Activated T-helper 1 cell treated with anti-CD3 and anti-CD28 coated beads, Interleukin-12 subunit alpha, Interleukin-12 subunit beta, Interleukin-2, Interleukin-4 antibody, amounts not matched to agents 30 ng/mL and 10 ng/mL and 1 ng/mL, durations not matched to agents 14 hours and 24 hours and 36 hours (primary cell): ENCODE data around the gene SIPA1. TPM values are rescaled to one million over a fixed set of nuclear protein-coding genes. Genes with fewer than 3 reads are reported as not detected.

Experiments
- DNase-seq: peaks from one replicate; pipeline ENCODE4 v3.0.0; 2021; ENCODE audit warnings: low spot score
- H3K27ac Mint-ChIP-seq: one replicate; pipeline ENCODE4 v1.8.0; 2021; ENCODE audit warnings: mild to moderate bottlenecking, mixed read lengths
- H3K27me3 Mint-ChIP-seq: one replicate; pipeline ENCODE4 v1.8.0; 2022; ENCODE audit warnings: mild to moderate bottlenecking, moderate library complexity, mixed read lengths; ENCODE audit not compliant: insufficient read depth
- H3K36me3 Mint-ChIP-seq: one replicate; pipeline ENCODE4 v1.8.0; 2021; ENCODE audit warnings: low read depth, mixed read lengths
- H3K4me1 Mint-ChIP-seq: one replicate; pipeline ENCODE4 v1.8.0; 2021; ENCODE audit warnings: low read depth, mixed read lengths
- H3K4me3 Mint-ChIP-seq: one replicate; pipeline ENCODE4 v1.8.0; 2021; ENCODE audit warnings: mild to moderate bottlenecking, moderate library complexity, mixed read lengths
- H3K9me3 Mint-ChIP-seq: one replicate; pipeline ENCODE4 v1.8.0; 2021; ENCODE audit warnings: mixed read lengths
- intact Hi-C: fragments of 100-400 bp; cut with micrococcal nuclease; formaldehyde crosslinking; loops from one replicate; pipeline ENCODE4 v1.15.1; 2024
- total RNA-seq: library from RNA; stranded (reverse); gene quantifications from 2 replicates; pipeline ENCODE4 v1.2.3, GENCODE V29; 2022

The SIPA1 gene
- total RNA-seq, 1 donor from 2014 or later: 117 TPM

DNA sequence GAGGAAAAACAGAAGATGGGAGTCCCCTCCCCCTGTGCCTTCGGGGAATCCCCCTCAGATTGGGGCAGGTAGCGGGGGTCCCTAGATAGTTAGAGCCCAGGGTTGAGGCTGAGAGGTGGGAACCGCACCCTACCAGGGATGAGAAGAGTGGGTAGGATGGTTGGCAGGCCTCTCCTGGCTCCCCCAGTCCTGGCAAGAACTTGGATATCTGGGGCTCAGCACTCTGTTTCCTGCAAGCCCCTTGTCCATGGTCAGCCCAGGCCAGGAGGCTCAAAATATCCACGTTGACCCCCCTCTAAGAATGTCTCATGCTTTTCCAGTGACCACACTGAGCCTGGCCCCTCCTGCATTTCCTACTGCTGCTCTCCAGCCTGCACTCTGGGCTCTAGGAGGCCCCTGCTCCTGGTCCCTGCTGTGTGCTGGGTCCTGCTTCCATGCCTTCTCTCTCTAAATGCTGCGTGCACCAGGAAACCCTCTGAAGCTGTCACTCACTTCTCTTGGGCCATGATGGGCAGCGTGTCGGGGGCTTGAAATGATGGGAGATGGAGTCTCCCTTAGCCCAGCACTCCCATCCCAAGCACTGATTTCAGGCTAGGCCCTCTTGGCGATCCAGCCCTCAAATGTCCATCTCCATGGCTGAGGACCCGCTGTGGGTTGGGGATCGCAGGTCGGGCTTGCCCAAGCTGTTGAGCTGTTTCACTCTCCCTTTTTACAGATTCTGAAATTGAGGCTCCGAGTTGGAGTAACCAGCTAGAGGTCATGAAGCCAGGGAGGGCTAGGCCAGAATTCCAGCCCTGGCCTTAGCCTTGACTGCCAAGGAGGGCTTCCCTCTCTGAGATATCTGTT lies 25.9 kb upstream of the SIPA1 start:
- Mint-ChIP-seq H3K36me3 (peaks cover 36% of the 10 kb centered on the region), H3K9me3 (no peaks in the 10 kb centered on the region)
- intact Hi-C loops: loop anchor here (10.0 kb wide), 1 partner anchor 497 kb away; the partner anchor contains the start of genes TM7SF2 and ZNHIT2

DNA sequence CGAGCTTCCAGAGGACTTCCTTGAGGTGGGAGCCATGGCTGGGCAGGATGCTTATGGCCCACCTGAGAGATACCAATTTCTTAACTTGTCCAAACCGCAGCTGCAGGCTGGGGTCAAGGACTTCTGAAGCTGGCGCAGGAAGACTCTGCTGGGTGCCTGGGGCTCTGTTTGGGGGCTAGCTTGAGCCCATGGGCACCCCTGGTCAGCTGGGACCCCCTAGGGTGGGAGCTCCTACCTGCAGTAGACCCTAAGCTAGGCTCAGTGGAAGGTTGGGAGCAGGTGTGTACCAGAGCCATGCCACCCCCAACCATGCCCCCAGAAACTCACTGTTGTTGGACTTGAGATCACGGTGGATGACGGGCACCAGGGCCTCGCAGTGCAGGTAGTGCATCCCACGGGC lies 25.2 kb upstream of the SIPA1 start:
- Mint-ChIP-seq H3K4me3 (peak overlapping the region; percentile 95), H3K4me1 (peaks cover 43% of the 10 kb centered on the region), H3K27ac (peak overlapping the region; percentile 77), H3K9me3 (no peaks in the 10 kb centered on the region), H3K36me3 (peaks cover 34% of the 10 kb centered on the region), H3K27me3 (no peaks in the 10 kb centered on the region)
- intact Hi-C loops: loop anchor here (10.0 kb wide), 1 partner anchor 498 kb away; the partner anchor contains the start of genes TM7SF2 and ZNHIT2
- DNase-seq: no peak

More for the DNA sequence above, 25.9 kb upstream of the SIPA1 start:
- Mint-ChIP-seq H3K27me3 (no peaks in the 10 kb centered on the region), H3K4me1 (peaks cover 43% of the 10 kb centered on the region), H3K4me3 (peak overlapping the region; percentile 95), H3K27ac (peak overlapping the region; percentile 77)
- DNase-seq: no peak

- no peaks in the 10 kb centered on the region for H3K27me3 Mint-ChIP-seq
- peaks cover 43% of the 10 kb centered on the region for H3K4me1 Mint-ChIP-seq
- intact Hi-C loops: loop anchor here (10.0 kb wide), 1 partner anchor 499 kb away; the partner anchor contains the start of genes TM7SF2 and ZNHIT2
- no peaks in the 10 kb centered on the region for H3K9me3 Mint-ChIP-seq
- H3K4me3 Mint-ChIP-seq: peak overlapping the region; percentile 95
- DNase-seq: no peak
- H3K36me3 Mint-ChIP-seq: peaks cover 30% of the 10 kb centered on the region
- peak overlapping the region; percentile 72 for H3K27ac Mint-ChIP-seq
These were observed 24.6 kb upstream of the SIPA1 start for GRCh38 chr11:65613091-65613928.

DNA sequence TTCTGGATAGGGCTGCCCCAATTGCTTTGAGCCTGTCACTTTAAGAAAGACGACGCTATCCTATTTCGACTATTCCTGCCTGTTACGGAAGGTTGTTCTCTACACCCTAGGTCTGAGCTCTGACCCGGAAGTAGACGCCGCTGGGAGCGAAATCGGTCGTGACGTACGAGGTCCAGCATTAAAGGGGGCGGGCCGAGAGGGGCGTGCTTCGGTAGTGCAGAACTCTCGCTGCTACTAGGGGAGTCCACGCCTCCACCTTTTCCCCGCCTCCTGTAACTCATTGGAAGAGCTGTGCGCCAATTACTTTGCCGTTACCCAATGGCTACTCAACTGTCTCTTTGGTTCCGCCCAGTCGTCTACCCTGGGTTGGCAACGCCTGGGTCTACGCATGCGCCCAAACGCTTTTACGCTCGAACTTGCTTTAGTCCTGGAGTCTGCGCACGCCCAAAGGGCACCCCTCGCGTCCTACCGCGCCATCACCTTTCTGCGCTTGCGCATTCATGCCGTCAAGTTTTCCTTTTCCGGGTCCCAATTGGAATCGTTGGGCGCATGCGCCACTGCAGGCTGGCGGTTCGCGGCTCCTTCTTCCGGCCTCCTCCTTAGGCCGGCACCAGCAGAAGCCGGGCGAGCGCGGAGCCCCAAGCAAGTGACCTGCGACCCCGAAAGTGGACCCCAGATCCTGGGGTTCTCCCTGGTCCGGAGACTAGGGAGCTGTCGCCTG lies 22.5 kb upstream of the SIPA1 start, which contains the start of gene PCNX3:
Gene PCNX3, plus strand, starts transcription at position 548 of the 721 bp plus-strand sequence. CDS start 536 bp downstream, outside the sequence.
- H3K9me3 Mint-ChIP-seq: no peaks in the 10 kb centered on the region
- intact Hi-C loops: loop anchor here (1.0 to 10.0 kb wide), 18 partner anchors 23 to 839 kb away; partner anchors contain the start of genes BANF1, C11orf68, DRAP1 and EIF1AD
- peaks cover 29% of the 10 kb centered on the region for H3K36me3 Mint-ChIP-seq
- no peaks in the 10 kb centered on the region for H3K27me3 Mint-ChIP-seq
- peak within 1 kb of the TSS; percentile 94 for H3K27ac Mint-ChIP-seq
- peak within 1 kb of the TSS; percentile 97 for H3K4me3 Mint-ChIP-seq
- H3K4me1 Mint-ChIP-seq: peaks cover 27% of the 10 kb centered on the region
- peak; percentile 100 for DNase-seq

- Mint-ChIP-seq H3K4me1 (peaks cover 21% of the 10 kb centered on the region), H3K36me3 (peaks cover 28% of the 10 kb centered on the region), H3K9me3 (no peaks in the 10 kb centered on the region), H3K27me3 (no peaks in the 10 kb centered on the region), H3K27ac (peak overlapping the region; percentile 94), H3K4me3 (peak overlapping the region; percentile 97)
- peak; percentile 44 for DNase-seq
- intact Hi-C loops: loop anchor here (1.0 to 10.0 kb wide), 18 partner anchors 22 to 839 kb away; partner anchors contain the start of genes BANF1, C11orf68, DRAP1 and EIF1AD
These were observed 21.8 kb upstream of the SIPA1 start for GRCh38 chr11:65615950-65616574.

DNA sequence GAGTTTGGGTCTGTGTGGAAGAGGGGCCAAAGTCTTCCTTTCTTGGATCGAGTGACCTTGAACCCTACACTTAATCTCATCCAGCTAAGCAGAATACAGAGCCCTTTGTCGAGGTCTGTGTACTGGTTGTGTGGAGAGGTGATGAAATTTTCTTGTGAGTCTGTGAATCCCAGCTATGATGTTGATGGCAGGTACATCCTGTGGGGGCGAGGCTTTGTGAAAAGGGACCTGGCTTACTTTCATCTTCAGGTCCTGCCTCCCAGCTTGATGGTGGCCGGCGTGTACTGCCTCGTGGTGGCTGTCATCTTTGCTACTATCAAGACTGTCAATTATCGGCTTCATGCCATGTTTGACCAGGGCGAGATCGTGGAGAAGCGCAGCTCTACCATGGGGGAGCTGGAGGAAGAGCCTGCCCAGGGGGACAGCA lies 21.3 kb upstream of the SIPA1 start:
- Mint-ChIP-seq H3K9me3 (no peaks in the 10 kb centered on the region), H3K4me1 (peaks cover 18% of the 10 kb centered on the region), H3K36me3 (peaks cover 32% of the 10 kb centered on the region), H3K27ac (peak overlapping the region; percentile 83), H3K4me3 (peak overlapping the region; percentile 97), H3K27me3 (no peaks in the 10 kb centered on the region)
- no peak for DNase-seq
- intact Hi-C loops: loop anchor here (10.0 kb wide), 1 partner anchor 502 kb away; the partner anchor contains the start of genes TM7SF2 and ZNHIT2

DNA sequence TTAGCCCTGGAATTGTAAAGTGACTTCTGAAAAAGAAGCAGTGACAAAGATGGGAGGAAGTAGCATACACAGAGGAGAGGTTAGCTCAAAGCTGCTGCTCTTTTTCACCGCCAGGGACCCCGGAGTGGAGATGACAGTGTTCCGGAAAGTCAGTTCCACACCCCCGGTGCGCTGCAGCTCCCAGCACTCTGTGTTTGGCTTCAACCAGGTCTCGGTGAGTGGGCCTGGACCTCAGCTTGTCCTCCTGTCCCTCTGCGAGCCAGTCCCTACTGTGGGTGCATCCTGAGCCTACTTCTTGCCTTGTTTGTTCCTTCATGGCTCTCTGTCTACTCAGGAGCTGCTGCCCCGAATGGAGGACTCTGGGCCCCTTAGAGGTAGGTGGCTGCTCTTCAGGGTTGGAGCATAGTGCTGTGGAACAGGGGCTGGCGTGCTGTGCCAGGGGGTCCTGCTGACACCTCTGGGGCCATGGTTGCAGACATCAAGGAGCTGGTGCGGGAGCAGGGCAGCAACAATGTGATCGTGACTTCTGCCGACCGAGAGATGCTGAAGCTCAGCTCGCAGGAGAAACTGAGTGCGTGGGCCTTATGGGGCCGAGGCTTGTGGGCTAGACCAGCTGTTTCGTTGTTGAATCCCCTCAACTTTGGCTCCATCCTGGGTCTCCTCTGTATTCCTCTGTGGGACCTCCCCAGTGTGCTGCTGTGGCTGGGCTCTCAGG lies 20.6 kb upstream of the SIPA1 start:
- intact Hi-C loops: loop anchor here (10.0 kb wide), 1 partner anchor 502 kb away; the partner anchor contains the start of genes TM7SF2 and ZNHIT2
- H3K4me3 Mint-ChIP-seq: peak overlapping the region; percentile 97
- H3K27ac Mint-ChIP-seq: peak overlapping the region; percentile 83
- peaks cover 12% of the 10 kb centered on the region for H3K4me1 Mint-ChIP-seq
- no peaks in the 10 kb centered on the region for H3K27me3 Mint-ChIP-seq
- H3K9me3 Mint-ChIP-seq: no peaks in the 10 kb centered on the region
- H3K36me3 Mint-ChIP-seq: peaks cover 31% of the 10 kb centered on the region
- DNase-seq: no peak

- no peak for DNase-seq
- H3K9me3 Mint-ChIP-seq: no peaks in the 10 kb centered on the region
- H3K27ac Mint-ChIP-seq: peak overlapping the region; percentile 48
- H3K36me3 Mint-ChIP-seq: peaks cover 29% of the 10 kb centered on the region
- no peaks in the 10 kb centered on the region for H3K27me3 Mint-ChIP-seq
- intact Hi-C loops: loop anchor here (10.0 kb wide), 1 partner anchor 503 kb away; the partner anchor contains the start of genes TM7SF2 and ZNHIT2
- H3K4me3 Mint-ChIP-seq: peak overlapping the region; percentile 97
- H3K4me1 Mint-ChIP-seq: peaks cover 9% of the 10 kb centered on the region
These were observed 19.7 kb upstream of the SIPA1 start for GRCh38 chr11:65617990-65618751.

DNA sequence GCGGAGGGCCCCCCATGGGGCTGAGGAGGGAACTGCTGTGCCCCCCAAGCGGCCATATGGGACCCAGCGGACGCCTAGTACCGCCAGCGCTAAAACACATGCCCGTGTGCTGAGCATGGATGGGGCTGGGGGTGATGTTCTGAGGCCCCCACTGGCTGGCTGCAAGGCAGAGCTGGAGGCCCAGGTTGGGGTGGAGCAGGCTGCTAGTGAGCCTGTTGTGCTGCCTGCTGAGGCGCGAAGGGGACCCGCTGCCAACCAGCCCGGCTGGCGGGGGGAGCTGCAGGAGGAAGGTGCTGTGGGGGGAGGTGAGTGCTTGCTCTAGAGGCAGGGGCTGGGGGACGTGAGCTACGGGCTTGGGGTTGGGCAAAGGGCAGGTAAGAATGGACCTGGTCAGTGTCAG lies 19.1 kb upstream of the SIPA1 start:
- intact Hi-C loops: loop anchor here (10.0 kb wide), 1 partner anchor 504 kb away; the partner anchor contains the start of genes TM7SF2 and ZNHIT2
- H3K4me3 Mint-ChIP-seq: no peak overlapping the region
- H3K36me3 Mint-ChIP-seq: peaks cover 28% of the 10 kb centered on the region
- no peaks in the 10 kb centered on the region for H3K9me3 Mint-ChIP-seq
- no peak for DNase-seq
- peaks cover 9% of the 10 kb centered on the region for H3K4me1 Mint-ChIP-seq
- no peaks in the 10 kb centered on the region for H3K27me3 Mint-ChIP-seq
- H3K27ac Mint-ChIP-seq: no peak overlapping the region

DNA sequence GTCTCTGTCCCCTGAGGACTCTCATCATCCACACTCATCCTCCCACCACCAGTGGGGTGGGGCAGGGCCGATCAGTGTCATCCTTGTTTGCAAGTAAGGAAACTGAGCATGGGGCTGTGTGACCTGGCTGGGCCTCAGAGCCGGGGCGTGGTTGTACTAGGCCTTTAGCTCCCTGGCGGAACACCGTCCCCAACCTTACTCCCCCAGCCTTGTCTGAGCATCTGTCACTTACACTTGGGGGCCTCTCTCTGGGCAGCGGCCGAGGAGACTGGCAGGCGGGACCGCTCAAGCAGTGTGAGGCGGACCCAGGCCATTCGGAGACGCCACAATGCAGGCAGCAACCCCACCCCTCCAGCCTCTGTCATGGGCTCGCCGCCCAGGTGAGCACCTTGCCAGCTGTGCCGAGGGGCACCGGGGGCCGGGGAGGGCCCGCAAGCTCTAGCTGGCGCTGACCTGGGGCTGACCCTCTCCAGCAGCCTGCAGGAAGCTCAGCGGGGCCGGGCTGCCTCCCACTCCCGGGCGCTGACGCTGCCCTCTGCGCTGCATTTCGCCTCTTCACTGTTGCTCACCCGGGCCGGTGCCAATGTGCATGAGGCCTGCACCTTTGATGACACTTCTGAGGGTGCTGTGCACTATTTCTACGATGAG lies 18.5 kb upstream of the SIPA1 start:
- no peaks in the 10 kb centered on the region for H3K9me3 Mint-ChIP-seq
- intact Hi-C loops: loop anchor here (10.0 kb wide), 1 partner anchor 505 kb away; the partner anchor contains the start of genes TM7SF2 and ZNHIT2
- DNase-seq: no peak
- H3K4me3 Mint-ChIP-seq: no peak overlapping the region
- H3K36me3 Mint-ChIP-seq: peaks cover 30% of the 10 kb centered on the region
- peaks cover 9% of the 10 kb centered on the region for H3K4me1 Mint-ChIP-seq
- no peak overlapping the region for H3K27ac Mint-ChIP-seq
- no peaks in the 10 kb centered on the region for H3K27me3 Mint-ChIP-seq
